Neural crest cell (in vitro differentiated cells): ENCODE measurements around the gene CBLN3. TPM values are rescaled to one million over a fixed set of nuclear protein-coding genes. Genes with fewer than 3 reads are reported as not detected.

Experiments used
- DNase-seq: peaks from one replicate; pipeline ENCODE4 v3.0.0; 2021; ENCODE audit warnings: low read depth, mixed read lengths, low spot score
- H3K27ac Mint-ChIP-seq: one replicate; pipeline ENCODE4 v1.8.0; 2021; ENCODE audit warnings: mild to moderate bottlenecking, mixed read lengths; ENCODE audit not compliant: unreplicated experiment
- H3K27me3 Mint-ChIP-seq: 2 replicates; pipeline ENCODE4 v1.8.0; 2021; ENCODE audit warnings: low read depth, mild to moderate bottlenecking, mixed read lengths
- H3K36me3 Mint-ChIP-seq: 2 replicates; pipeline ENCODE4 v1.8.0; 2021; ENCODE audit warnings: low read depth, mild to moderate bottlenecking, mixed read lengths
- H3K4me1 Mint-ChIP-seq: 2 replicates; pipeline ENCODE4 v1.8.0; 2021; ENCODE audit warnings: mixed read lengths
- H3K4me3 Mint-ChIP-seq: one replicate; pipeline ENCODE4 v1.8.0; 2021; ENCODE audit warnings: mild to moderate bottlenecking, mixed read lengths
- H3K9me3 Mint-ChIP-seq: 2 replicates; pipeline ENCODE4 v1.8.0; 2021; ENCODE audit warnings: mixed read lengths
- total RNA-seq: library from RNA; stranded (reverse); gene quantifications from 2 replicates; pipeline ENCODE4 v1.2.1, GENCODE V29; 2021
- TF ChIP-seq, protein P1 (sequence below): fragments of 200-600 bp; sonication (generic); conservative IDR thresholded peaks from 2 replicates; pipeline ENCODE4 v1.5.0; 2021; ENCODE audit warnings: antibody characterized with exemption, mild to moderate bottlenecking

The CBLN3 gene
- total RNA-seq, 1 donor from 2014 or later = 1.0 TPM

DNA sequence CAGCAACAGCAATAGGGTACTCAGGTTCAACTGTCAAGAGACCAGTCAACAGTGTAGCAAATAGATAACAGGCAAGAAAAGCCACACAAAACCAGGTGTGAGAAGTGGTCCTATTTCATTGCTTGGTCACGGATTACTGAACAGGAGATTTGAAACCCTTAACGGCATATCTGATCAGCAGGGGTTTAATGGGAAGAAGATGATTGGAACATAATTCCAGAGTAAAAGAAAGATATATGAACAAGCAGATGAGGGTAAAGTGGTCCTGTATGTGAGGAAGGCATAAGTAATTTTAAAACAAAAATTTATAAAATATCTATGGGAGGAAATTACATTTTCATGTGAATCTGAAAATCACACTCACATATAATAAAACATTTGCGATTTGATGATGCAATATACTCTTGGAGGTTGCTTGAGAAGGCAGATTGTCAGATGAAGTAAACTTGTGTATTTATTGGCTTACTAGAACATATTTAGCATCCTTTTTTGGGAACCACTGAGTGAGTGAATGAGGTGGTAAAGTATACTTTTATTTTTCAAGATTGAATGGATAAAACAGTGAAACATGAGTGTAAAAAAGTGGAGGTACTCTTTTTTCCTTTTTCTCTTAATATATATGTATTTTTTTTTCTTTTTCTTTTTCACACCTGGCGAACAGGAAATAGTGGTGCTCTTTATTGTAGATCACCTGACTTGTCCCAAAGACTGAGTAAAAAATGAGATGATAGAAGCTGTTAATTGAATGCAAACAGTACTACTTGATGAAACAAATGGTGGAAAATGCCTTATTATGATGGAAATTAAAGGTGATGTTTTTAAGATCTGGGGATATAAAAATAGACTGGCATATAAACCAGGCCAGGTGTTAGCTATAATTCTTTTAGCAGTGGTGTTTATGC, 34.7 kb upstream of the CBLN3 start:
- Mint-ChIP-seq H3K4me1 (no peaks in the 10 kb centered on the region), H3K4me3 (no peak overlapping the region), H3K9me3 (no peaks in the 10 kb centered on the region), H3K27ac (no peak overlapping the region), H3K27me3 (no peaks in the 10 kb centered on the region), H3K36me3 (no peaks in the 10 kb centered on the region)
- TF ChIP-seq, protein P1, sequence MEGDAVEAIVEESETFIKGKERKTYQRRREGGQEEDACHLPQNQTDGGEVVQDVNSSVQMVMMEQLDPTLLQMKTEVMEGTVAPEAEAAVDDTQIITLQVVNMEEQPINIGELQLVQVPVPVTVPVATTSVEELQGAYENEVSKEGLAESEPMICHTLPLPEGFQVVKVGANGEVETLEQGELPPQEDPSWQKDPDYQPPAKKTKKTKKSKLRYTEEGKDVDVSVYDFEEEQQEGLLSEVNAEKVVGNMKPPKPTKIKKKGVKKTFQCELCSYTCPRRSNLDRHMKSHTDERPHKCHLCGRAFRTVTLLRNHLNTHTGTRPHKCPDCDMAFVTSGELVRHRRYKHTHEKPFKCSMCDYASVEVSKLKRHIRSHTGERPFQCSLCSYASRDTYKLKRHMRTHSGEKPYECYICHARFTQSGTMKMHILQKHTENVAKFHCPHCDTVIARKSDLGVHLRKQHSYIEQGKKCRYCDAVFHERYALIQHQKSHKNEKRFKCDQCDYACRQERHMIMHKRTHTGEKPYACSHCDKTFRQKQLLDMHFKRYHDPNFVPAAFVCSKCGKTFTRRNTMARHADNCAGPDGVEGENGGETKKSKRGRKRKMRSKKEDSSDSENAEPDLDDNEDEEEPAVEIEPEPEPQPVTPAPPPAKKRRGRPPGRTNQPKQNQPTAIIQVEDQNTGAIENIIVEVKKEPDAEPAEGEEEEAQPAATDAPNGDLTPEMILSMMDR = no peak
- DNase-seq = no peak

DNA sequence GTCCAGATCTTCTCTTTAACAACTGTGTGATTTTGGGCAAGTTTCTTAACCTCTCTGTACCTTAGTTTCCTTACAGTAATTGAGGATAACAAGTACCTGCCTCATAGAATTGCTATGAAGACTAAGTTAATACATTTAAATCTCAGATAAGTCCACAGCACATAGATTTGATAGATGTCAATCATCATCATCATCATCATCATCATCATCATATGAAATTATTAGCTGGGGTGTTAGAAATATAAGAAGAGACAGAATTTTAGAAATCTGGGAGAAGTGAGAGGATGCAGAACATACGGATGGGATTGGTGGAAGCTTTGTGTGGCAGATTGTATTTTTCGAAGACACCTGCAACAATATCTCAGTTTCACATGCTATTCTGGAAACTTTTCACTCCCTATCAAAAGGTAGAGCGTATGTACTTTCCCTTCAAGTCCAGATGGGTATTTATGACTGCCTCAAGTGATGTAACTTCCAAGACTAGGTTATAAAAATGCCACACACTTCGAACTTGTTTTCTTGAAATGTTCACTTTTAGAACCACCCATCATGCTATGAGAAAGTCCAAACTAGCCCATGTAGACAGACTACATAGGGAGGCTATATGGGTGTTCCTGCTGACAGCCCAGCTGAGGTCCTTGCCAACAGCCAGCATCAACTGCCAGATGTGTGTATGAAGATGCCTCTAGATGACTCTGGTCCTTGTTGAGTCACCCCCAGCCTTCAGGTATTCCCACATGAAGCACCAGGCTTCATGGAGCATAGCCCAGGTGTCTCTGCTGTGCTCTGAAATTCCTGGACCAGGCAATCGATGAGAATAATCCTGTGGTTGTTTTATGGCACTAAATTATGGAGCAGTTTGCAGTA, 33.8 kb upstream of the CBLN3 start:
- no peak overlapping the region for H3K27ac Mint-ChIP-seq
- TF ChIP-seq, protein P1 = no peak
- H3K27me3 Mint-ChIP-seq = no peaks in the 10 kb centered on the region
- no peaks in the 10 kb centered on the region for H3K4me1 Mint-ChIP-seq
- no peaks in the 10 kb centered on the region for H3K9me3 Mint-ChIP-seq
- no peak for DNase-seq
- H3K36me3 Mint-ChIP-seq = no peaks in the 10 kb centered on the region
- no peak overlapping the region for H3K4me3 Mint-ChIP-seq

DNA sequence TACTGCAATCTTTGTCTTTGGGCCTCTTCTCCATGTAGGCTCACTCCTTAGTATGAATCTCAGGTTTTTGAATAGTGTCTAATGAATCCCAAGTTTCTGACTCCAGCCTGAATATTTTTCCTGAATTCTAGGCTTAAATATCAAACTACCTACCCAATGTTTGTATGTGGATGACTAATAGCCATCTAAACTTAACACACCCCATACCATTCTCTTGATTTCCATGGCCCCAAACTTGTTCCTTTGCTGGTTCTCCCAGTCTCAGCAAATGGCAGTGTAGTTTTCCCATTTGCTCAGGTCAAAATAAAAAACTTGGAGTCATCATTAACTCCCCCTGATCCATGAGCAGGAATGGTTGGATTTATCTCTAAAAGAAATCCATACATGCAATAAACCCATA, 31.9 kb upstream of the CBLN3 start:
- Mint-ChIP-seq H3K9me3 (no peaks in the 10 kb centered on the region), H3K36me3 (peaks cover 3% of the 10 kb centered on the region), H3K27me3 (no peaks in the 10 kb centered on the region), H3K4me3 (no peak overlapping the region), H3K27ac (no peak overlapping the region), H3K4me1 (no peaks in the 10 kb centered on the region)
- TF ChIP-seq, protein P1 = no peak
- DNase-seq = no peak

DNA sequence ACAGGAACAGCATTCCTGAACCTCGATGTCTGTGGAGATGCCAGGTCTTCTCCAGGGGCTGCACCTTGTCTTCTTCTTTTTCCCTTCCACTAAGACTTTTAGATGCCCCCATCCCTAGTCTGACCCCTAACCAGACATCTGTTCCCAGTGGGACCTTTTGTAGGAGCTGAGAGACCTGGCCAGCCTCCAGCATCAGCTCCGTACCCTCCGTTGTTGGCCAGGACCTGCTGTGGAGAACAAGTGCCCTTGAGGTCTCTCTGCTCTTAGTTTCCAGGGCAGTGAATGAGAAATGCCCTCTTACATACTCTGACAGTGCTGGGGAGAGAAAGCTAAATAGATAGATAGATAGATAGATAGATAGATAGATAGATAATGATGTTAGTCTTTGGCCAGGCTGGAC, 29.9 kb upstream of the CBLN3 start:
- no peaks in the 10 kb centered on the region for H3K27me3 Mint-ChIP-seq
- no peak overlapping the region for H3K4me3 Mint-ChIP-seq
- TF ChIP-seq, protein P1 = no peak
- H3K9me3 Mint-ChIP-seq = no peaks in the 10 kb centered on the region
- no peak for DNase-seq
- H3K4me1 Mint-ChIP-seq = no peaks in the 10 kb centered on the region
- H3K27ac Mint-ChIP-seq = no peak overlapping the region
- H3K36me3 Mint-ChIP-seq = peaks cover 6% of the 10 kb centered on the region

DNA sequence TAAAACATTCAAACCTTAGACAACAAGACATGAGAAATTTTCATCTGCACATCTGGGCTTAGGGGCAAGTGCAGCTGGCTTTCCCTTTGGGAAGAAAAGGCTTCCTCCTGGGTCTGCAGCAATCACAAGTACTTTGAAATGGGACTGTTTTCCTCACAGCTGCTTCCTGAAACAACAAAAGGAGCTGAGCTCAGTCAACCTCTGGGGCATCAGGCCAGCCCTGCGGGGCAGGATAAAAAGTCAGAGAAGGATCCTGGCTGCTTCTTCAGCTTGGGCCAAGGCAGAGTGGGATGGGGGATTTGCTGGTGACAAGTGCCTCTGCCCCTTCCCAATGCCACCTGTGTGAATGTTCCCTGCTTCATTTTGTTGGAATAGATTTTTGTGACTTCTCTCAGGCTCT, 29.3 kb upstream of the CBLN3 start:
- Mint-ChIP-seq H3K27me3 (no peaks in the 10 kb centered on the region), H3K9me3 (peaks cover 2% of the 10 kb centered on the region), H3K27ac (no peak overlapping the region), H3K36me3 (peaks cover 10% of the 10 kb centered on the region), H3K4me3 (no peak overlapping the region), H3K4me1 (no peaks in the 10 kb centered on the region)
- DNase-seq = no peak
- TF ChIP-seq, protein P1 = no peak
